SH-SY5Y (cell line): ENCODE measurements around the gene ROBO1.

Source experiments
- GATA2 ChIP-seq: IDR thresholded peaks from 2 replicates; pipeline ENCODE4 v1.6.1; 2011; ENCODE audit warnings: mild to moderate bottlenecking, low read depth, low read length
- GATA3 ChIP-seq: IDR thresholded peaks from 2 replicates; pipeline ENCODE4 v1.6.1; 2011; ENCODE audit warnings: low read depth, mild to moderate bottlenecking, low read length, moderate library complexity

DNA sequence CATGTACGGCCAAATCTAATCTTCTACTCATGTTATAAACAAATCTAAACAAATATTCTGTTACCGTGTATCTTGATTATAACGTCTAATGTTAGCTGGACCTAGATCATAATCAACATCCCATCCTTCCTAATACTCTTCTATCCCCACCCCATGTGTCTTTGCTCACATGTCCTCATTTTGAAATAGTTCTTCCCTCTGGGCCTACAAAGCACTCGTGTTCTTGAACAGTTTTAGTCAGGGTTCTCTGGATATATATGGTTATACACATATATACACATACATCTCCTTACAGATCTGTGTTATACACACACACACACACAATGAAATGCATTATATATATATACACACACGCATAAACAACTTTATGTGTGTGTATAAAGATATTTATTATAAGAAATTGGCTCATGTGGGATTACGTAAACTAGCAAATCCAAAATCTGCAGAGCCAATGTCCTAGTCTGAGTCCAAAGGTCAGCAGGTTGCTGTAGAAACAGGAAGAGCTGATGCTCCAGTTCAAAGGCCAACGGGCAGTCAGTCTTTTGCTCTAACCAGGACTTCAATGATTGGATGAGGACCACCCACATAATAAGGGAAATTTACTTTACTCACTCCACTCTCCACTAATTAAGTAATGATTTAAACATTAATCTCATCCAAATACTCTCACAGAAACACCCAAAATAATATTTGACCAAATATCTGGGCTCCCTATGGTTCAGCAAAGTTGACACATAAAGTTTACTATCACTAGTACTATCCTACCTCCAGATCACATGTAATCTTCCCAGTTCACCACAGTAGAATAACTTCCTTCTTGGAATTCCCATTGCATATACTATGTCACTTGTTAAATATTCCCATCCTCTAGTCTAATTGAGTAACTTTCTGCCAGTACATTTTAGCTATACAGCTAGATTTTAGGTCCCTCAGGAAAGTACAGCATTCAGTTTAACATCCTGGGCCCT is 450.0 kb downstream of the ROBO1 start:
- TF ChIP-seq GATA3, result no peak
- TF ChIP-seq GATA2, result no peak
